ENCODE measurements around the gene DUSP28. TPM values are rescaled to one million over a fixed set of nuclear protein-coding genes. Genes with fewer than 3 reads are reported as not detected.

Gene DUSP28
- total RNA-seq, 1 experiment from 2014 or later: 6.4 TPM

GRCh38 chr2:240598311-240598911, 38.3 kb downstream of the DUSP28 start:
- DNase-seq (ENCODE audit: low read depth): no peak

- no peak for DNase-seq (ENCODE audit: low read depth)
These were observed 39.0 kb downstream of the DUSP28 start for GRCh38 chr2:240599141-240599583.

- DNase-seq (ENCODE audit: low read depth): no peak
These were observed 40.3 kb downstream of the DUSP28 start for GRCh38 chr2:240600451-240600961.

GRCh38 chr2:240601061-240601830, 41.1 kb downstream of the DUSP28 start:
- no peak for DNase-seq (ENCODE audit: low read depth)

DNA sequence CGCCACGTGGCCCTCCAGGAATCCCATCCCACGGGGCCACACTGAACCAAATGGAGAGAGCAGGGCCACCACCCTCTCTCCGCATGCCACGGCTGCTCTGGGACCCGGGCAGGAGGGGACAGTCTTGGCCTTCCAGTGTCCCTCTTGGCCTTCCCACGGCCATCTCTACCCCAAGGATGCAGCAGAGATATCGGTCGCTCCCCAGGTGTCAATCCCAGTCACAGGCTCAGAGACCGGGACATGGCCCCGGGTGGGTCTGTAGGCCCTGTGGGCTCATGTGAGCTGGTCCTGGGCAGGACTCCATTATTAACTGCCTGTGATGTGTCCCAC, 41.6 kb downstream of the DUSP28 start:
- no peak for DNase-seq (ENCODE audit: low read depth)

DNA sequence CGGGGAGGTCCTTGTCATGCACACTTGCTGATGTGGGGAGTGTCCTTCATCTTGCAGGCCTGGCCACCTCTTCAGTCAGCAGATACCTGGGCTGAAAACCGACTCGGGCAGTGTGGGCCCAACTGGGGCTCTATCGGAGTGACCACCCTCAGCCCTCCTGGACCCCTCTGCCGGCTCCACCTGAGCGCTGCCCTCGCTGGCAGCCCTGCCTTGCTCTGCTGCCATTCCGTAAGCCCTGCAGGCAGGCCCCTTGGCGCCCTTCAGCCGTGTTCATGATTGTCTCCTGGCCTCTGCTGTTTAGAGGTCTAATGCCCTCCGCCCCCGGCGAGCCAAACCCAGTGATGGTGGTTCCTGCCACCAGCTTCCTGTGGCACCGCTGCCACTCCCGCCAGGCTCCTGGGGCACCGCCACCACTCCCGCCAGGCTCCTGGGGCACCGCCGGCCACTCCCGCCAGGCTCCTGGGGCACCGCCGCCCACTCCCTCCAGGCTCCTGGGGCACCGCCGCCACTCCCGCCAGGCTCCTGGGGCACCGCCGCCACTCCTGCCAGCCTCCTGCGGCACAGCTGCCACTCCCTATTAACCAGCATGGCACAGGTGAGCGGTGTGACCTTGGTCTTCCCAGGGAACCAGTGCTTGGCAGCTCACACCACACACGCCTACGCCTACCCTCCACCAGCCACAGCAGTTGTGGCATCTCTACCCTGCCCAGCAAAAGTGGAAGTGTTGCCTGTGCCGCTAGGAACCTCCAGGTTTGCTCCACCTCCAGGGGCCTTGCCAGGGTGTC, 42.3 kb downstream of the DUSP28 start:
- no peak for DNase-seq (ENCODE audit: low read depth)

DNA sequence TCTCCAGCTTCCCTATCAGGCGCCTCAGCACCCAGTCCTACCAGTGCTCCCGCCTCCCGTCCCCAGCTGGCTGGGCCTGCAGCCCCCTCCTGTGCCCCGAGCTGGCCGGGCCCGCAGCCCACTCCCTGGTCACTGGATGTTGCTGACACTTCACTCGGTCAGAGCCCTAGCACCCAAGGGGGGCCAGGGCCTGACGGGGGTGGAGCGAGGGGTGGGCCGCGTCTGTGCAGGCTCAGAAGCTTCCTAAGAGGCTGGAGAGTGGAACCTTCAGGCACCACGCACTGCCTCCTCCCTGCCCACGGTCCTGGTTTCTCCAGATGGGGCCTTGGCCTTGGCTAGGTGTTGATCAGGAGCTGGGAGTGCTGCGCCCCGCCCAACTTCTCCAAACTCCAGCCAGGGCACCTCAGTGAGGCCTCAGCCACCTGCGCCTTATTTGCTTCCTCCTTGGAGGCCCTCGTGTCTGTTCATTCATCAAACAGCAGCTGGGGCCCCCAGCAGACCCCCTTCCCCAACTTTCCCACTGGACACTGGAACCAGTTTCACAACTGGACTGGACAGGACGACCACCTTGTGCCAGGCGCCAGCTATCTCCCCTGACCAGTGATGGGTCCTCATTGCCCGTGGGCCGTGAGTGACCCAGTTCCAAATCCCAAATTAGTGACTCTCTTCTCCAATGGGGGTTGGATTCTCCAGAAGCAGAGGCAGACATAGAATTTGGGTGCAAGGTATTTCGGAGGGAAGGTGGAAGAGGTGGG, 43.1 kb downstream of the DUSP28 start:
- no peak for DNase-seq (ENCODE audit: low read depth)

DNA sequence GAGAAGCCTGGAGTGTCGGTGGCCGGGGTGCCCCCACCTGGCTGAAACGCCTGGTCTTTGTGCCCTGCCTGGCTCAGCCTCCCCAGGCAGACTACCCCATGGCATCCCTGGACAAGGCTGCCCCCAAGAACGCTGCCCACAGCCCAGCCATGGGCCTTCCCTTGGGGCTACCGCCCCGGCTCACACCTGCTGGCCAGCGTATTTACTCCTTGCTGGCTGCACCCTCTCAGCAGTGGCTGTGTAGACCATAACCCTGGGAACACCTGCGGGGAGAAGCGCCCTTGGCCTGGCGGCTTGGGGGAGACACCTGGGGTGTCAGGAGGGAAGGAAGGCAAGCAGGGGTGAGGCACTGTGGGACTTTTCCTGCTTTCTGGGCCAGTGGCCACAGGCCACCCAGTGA, 43.7 kb downstream of the DUSP28 start:
- no peak for DNase-seq (ENCODE audit: low read depth)

DNA sequence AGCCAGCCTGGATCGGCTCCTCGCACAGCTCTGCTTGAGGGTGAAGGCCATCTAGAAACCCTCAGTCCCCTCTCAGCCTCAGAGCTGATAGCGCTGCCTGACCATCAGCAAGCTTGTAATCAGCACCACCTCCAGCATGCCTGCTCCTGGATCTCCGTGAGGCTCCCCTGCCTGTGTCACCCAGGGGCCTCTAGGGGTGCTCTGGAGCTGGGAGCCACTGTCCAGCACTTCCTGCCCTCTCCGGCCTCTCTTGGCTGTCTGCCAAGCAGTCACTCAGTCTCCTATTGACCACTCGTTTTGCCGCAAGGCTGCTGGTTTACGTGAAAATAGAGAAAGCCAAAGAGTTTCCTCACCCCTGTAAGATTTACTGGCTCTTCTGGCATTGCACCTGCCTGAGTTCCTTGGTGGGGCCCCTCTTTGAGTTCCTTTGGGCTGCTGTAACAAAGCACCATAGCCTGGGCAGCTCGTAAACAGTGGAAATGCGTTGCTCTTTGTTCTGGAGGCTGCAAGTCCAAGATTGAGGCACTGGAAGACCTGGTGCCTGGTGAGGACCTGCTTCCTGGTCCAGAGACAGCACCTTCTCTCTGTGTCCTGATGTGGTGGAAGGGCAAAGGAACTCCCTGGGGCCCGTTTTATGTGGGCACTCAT, 44.3 kb downstream of the DUSP28 start:
- peak; percentile 61 for DNase-seq (ENCODE audit: low read depth)

DNA sequence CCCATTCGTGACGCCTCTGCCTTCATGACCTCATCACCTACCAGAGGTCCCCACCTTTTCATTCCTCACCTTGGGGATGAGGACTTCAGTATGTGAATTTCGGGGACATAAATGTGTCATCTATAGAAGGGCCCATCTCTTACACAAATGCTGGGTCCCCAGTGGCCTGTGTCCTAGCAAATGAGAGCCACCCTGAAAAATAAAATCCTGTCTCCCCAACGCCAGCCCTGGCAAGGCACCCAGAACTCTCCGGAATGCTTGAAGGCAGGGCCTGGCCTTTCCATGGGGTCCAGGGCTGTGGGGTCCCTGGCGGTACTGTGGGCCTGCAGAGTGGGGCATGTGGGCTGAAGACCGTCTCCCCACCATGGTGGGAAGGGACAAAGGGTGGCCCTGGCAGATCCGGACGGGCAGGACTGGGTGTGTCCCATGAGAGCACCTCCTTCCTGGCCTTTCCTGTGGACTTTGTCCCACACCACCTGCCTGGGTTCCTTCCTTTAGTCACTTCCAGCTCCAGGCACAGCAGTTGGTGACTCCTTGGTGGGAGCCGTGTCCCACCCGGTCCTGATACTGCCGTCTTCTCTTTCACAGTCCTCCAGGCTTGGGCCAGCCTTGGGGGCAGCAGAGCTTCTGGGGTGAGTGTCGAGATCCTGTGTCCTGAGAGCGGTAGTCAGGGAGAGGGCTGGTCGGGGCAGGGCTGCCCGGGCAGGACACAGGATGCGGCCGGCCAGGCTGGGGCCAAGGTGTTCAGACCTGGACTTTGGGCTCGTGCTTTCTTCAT, 45.0 kb downstream of the DUSP28 start:
- no peak for DNase-seq (ENCODE audit: low read depth)

GRCh38 chr2:240605867-240606743, 45.9 kb downstream of the DUSP28 start:
- DNase-seq (ENCODE audit: low read depth): no peak

DNA sequence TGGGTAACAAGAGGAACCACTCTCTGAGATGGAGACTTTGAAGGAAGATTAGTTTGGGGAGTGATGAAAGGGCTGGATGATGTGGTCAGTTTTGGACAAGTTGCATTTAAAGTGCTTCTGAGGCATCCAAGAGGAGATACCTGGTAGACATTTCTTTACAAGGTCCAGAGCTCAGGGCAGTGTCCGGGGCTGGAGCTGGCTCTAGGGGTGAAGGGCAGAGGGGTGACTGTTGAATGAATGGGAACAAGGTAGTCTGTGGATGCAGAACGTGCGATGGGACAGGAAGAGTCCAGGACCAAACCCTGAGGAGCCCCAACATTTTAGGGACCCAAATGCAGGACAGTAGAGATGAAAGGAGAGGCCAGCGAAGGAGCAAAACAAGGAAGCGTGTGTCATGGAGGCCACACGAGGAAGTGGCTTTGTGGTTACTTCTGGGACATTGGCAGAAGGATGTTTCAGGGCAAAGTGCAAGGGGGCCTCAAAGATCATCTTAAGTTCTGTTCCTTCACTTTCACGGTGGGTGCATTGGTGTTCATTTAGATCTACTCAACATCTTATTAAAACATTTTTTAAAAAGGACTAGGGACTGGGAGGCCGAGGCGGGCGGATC, 51.5 kb downstream of the DUSP28 start:
- DNase-seq (ENCODE audit: low read depth): no peak

Other genes starting within 250 kb of the DUSP28 start
- gene GPC1, start 124.7 kb upstream of the DUSP28 start, total RNA-seq (2014; rRNA removed): 118 and 124 TPM in 2 replicates
- 7.8 and 8.2 TPM in 2 replicates for gene ANKMY1, start 2.4 kb upstream of the DUSP28 start, total RNA-seq (2014; rRNA removed)
- 13.6 and 16.7 TPM in 2 replicates for gene RNPEPL1, start 8.1 kb downstream of the DUSP28 start, total RNA-seq (2014; rRNA removed)
- 20.5 and 23.1 TPM in 2 replicates for gene CAPN10, start 26.4 kb downstream of the DUSP28 start, total RNA-seq (2014; rRNA removed)
- gene GPR35, start 65.1 kb downstream of the DUSP28 start, total RNA-seq (2014; rRNA removed): 0.11 and 1.0 TPM in 2 replicates
- not detected in 2 replicates for gene AQP12B, start 122.5 kb downstream of the DUSP28 start, total RNA-seq (2014; rRNA removed)
- not detected in 2 replicates for gene AQP12A, start 131.5 kb downstream of the DUSP28 start, total RNA-seq (2014; rRNA removed)

Measured in LHCN-M2 (cell line).